ENCODE results near the gene SET. TPM values are rescaled to one million over a fixed set of nuclear protein-coding genes. Genes with fewer than 3 reads are reported as not detected.
"Not testable (repeated sequence)": the region's sequence is repeated elsewhere in the genome, so short reads cannot be mapped to it uniquely, and the experiment has no call there.

The SET gene
- total RNA-seq, 2 experiments from 2014 or later = 749 to 755 TPM

GRCh38 chr9:128656416-128657343 is 32.3 kb upstream of the SET start, which contains the start of gene DYNC2I2:
Gene DYNC2I2, minus strand, starts transcription at chr9:128656847. Its CDS starts 121 bp downstream, at chr9:128656726.
- H3K9me3 Mint-ChIP-seq = no peaks in the 10 kb centered on the region
- no peaks in the 10 kb centered on the region for H3K27me3 Mint-ChIP-seq
- ChIA-PET POLR2A (interaction anchor here (0.6 to 1.4 kb wide), 4 partner anchors 10 to 247 kb away, joined by 3 to 5 read pairs (median 4); no protein-coding TSS in a partner anchor), CTCF (no interaction called here)
- H3K4me3 Mint-ChIP-seq = peak within 1 kb of the TSS; percentile 81
- peak within 1 kb of the TSS; percentile 100 for H3K27ac Mint-ChIP-seq
- H3K36me3 Mint-ChIP-seq (ENCODE audit: low read depth) = no peaks in the 10 kb centered on the region
- peaks cover 4% of the 10 kb centered on the region for H3K4me1 Mint-ChIP-seq (ENCODE audit: low read depth)
- DNase-seq (peak; percentile 97), ATAC-seq (peak; percentile 97)
- intact Hi-C loops (cut with micrococcal nuclease) = no loop called here
- no peak for TF ChIP-seq CTCF (IDR thresholded peaks at IDR 0.05)

DNA sequence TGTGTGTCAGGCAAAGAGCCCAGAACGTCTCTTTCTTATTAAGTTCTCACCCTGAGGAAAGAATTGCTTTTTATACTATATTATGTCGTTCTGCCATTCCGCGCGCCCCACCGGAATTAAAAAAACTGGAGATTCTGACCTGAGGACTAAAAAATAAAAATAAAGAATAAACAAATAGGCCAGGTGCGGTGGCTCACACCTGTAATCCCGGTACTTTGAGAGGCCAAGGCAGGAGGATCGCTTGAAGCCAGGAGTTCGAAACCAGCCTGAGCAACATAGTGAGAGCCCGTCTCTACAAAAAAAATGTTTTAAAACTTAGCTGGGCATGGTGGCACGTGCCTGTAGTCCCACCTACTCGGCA is 31.7 kb upstream of the SET start:
- no peak for DNase-seq
- Mint-ChIP-seq H3K27ac (peak overlapping the region; percentile 100), H3K27me3 (no peaks in the 10 kb centered on the region), H3K36me3 (ENCODE audit: low read depth) (no peaks in the 10 kb centered on the region), H3K4me3 (peak overlapping the region; percentile 81), H3K4me1 (ENCODE audit: low read depth) (peaks cover 4% of the 10 kb centered on the region), H3K9me3 (no peaks in the 10 kb centered on the region)
- TF ChIP-seq CTCF (IDR thresholded peaks at IDR 0.05) = no peak
- no peak for ATAC-seq
- ChIA-PET POLR2A (interaction anchor here (0.8 to 1.4 kb wide), 4 partner anchors 9 to 33 kb away, joined by 3 to 6 read pairs (median 5); no protein-coding TSS in a partner anchor), CTCF (no interaction called here)
- intact Hi-C loops (cut with micrococcal nuclease) = no loop called here

GRCh38 chr9:128657796-128658195 is 31.2 kb upstream of the SET start:
- Mint-ChIP-seq H3K9me3 (no peaks in the 10 kb centered on the region), H3K4me1 (ENCODE audit: low read depth) (peaks cover 4% of the 10 kb centered on the region), H3K36me3 (ENCODE audit: low read depth) (no peaks in the 10 kb centered on the region), H3K27ac (no peak overlapping the region), H3K27me3 (no peaks in the 10 kb centered on the region), H3K4me3 (no peak overlapping the region)
- ChIA-PET POLR2A (interaction anchor here (1.4 kb wide), 2 partner anchors 20 to 32 kb away, joined by 5 to 6 read pairs; no protein-coding TSS in a partner anchor), CTCF (interaction anchor here (0.6 kb wide), 1 partner anchor 9 kb away, joined by 3 read pairs; no protein-coding TSS in a partner anchor)
- intact Hi-C loops (cut with micrococcal nuclease) = no loop called here
- no peak for ATAC-seq
- no peak for TF ChIP-seq CTCF (IDR thresholded peaks at IDR 0.05)
- no peak for DNase-seq

GRCh38 chr9:128666481-128666941 is 22.5 kb upstream of the SET start:
- H3K36me3 Mint-ChIP-seq (ENCODE audit: low read depth); H3K4me3 Mint-ChIP-seq; H3K27ac Mint-ChIP-seq; intact Hi-C loops (cut with micrococcal nuclease); CTCF ChIA-PET; H3K9me3 Mint-ChIP-seq; DNase-seq; H3K4me1 Mint-ChIP-seq (ENCODE audit: low read depth); H3K27me3 Mint-ChIP-seq; ATAC-seq: not testable (repeated sequence)
- POLR2A ChIA-PET = interaction anchor here (0.8 kb wide), 1 partner anchor 9 kb away, joined by 3 read pairs; no protein-coding TSS in a partner anchor

GRCh38 chr9:128669786-128670185 is 19.2 kb upstream of the SET start:
- no peaks in the 10 kb centered on the region for H3K9me3 Mint-ChIP-seq
- POLR2A ChIA-PET = interaction anchor here (0.6 kb wide), 1 partner anchor 37 kb away, joined by 3 read pairs; no protein-coding TSS in a partner anchor
- H3K4me1 Mint-ChIP-seq (ENCODE audit: low read depth) = no peaks in the 10 kb centered on the region
- CTCF ChIA-PET = no interaction called here
- no peak overlapping the region for H3K27ac Mint-ChIP-seq
- no peaks in the 10 kb centered on the region for H3K36me3 Mint-ChIP-seq (ENCODE audit: low read depth)
- no peak for DNase-seq
- TF ChIP-seq CTCF (IDR thresholded peaks at IDR 0.05) = no peak
- H3K27me3 Mint-ChIP-seq = no peaks in the 10 kb centered on the region
- intact Hi-C loops (cut with micrococcal nuclease) = no loop called here
- no peak for ATAC-seq
- no peak overlapping the region for H3K4me3 Mint-ChIP-seq

Measured in activated CD8-positive, alpha-beta T cell treated with anti-CD3 and anti-CD28 coated beads for 36 hours (primary cell).